Mucosa of stomach (tissue), 1 donor: ENCODE results near the gene TMEM260.
"Not testable (repeated sequence)": the region's sequence is repeated elsewhere in the genome, so short reads cannot be mapped to it uniquely, and the experiment has no call there.

Source experiments
- H3K27me3 ChIP-seq: one replicate; pipeline ENCODE4 v1.7.0; 2013; ENCODE audit warnings: mild to moderate bottlenecking, low read length; ENCODE audit not compliant: control insufficient read depth, insufficient read depth
- H3K36me3 ChIP-seq: one replicate; pipeline ENCODE4 v1.7.0; 2013; ENCODE audit warnings: low read length; ENCODE audit not compliant: control insufficient read depth, insufficient read depth
- H3K4me1 ChIP-seq: one replicate; pipeline ENCODE4 v1.7.0; 2013; ENCODE audit warnings: mild to moderate bottlenecking, low read length; ENCODE audit not compliant: control insufficient read depth, insufficient read depth
- H3K4me3 ChIP-seq: one replicate; pipeline ENCODE4 v1.7.0; 2013; ENCODE audit warnings: low read length
- H3K9ac ChIP-seq: one replicate; pipeline ENCODE4 v1.7.0; 2013; ENCODE audit warnings: mild to moderate bottlenecking, low read length, moderate library complexity
- H3K9me3 ChIP-seq: one replicate; pipeline ENCODE4 v1.7.0; 2013; ENCODE audit warnings: mild to moderate bottlenecking, low read length, moderate library complexity; ENCODE audit not compliant: control insufficient read depth
- donor health status: Pancreatic carcinoma.

Gene TMEM260

DNA sequence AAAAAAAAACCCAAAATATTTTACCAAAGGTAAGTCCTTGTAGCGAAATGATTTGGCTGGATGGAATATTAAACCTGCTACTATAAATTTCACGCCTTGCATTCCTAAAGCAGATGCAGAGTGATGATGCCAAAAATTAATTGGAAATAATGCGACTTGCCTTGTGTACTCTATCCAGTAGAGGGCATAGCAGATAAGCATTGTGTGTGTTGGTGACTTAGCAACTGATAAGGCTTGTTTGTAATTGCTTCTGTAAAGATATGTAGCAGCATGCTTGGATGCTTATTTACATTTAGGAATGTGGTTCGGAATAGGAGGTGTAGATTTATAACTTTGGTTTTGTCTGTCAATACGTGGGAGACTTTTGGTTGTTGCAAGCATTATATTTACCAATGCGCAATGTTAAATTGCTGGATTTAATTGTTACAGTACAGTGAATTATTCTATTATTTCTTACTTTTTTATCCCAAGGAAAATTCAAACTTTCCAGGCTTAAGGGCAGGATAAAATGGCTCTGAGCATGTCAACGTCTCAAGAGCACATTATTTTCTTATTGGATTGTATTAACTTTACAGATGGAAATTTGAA, 80.5 kb downstream of the TMEM260 start:
- Histone ChIP-seq H3K4me1 (peaks cover 3% of the 10 kb centered on the region), H3K4me3 (no peak overlapping the region), H3K9me3 (no peaks in the 10 kb centered on the region), H3K27me3 (peaks cover 8% of the 10 kb centered on the region), H3K36me3 (no peaks in the 10 kb centered on the region), H3K9ac (no peak overlapping the region)

DNA sequence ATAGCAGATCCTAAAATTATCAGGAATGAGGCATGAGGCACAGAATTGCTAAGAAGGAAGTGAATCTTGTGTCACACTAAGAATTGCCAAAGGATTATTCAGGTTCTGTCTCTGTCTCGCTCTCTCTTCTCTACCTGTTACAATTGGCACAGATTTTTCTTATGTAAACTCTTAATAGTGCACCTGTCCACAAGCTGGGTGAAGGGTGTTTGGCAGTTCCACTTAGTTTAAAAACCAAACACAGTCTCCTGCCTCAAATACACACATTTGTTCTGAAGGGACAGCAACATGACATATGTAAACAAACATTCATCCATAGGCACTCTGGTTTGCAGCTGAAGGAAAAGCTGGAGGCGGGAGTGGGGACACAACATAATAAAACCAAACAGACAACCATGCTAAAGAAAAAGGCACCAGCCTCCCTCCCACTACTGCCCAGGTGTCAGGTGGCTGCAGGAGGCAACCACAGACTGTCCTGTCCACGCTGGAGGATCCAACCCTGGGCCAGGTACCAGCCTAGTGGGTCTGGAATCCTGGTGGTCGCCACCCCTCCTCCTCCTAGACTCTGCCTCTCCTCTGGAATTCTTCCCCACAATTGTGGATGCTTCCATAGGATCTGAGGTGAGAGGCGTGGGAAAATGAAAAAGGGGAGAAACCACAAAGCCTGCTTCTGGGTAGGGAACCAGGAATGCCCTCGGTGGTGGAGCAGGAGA, 81.2 kb downstream of the TMEM260 start:
- Histone ChIP-seq H3K36me3 (no peaks in the 10 kb centered on the region), H3K4me3 (no peak overlapping the region), H3K9ac (no peak overlapping the region), H3K4me1 (peaks cover 3% of the 10 kb centered on the region), H3K27me3 (peaks cover 8% of the 10 kb centered on the region), H3K9me3 (no peaks in the 10 kb centered on the region)

DNA sequence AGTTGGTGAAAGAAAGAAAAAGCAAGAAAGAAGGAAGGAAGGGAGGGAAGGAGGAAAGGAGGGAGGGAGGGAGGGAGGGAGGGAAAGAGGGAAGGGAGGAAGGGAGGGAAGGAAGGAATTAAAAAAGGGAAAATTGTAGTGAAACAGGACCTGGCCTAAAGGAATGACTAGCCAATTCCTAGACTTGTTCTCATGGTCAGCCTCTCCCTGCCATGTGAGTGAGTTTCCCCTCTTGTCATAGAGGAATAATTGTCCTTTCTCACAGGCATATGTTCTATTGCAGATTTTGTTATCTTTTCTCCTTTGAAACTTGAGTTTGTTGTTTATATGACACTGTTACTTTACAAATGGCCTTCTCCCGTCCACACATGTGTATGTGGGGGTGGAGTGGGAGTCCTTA, 81.9 kb downstream of the TMEM260 start:
- H3K27me3 ChIP-seq = peaks cover 8% of the 10 kb centered on the region
- no peaks in the 10 kb centered on the region for H3K9me3 ChIP-seq
- no peak overlapping the region for H3K4me3 ChIP-seq
- H3K9ac ChIP-seq = no peak overlapping the region
- H3K4me1 ChIP-seq = peaks cover 3% of the 10 kb centered on the region
- H3K36me3 ChIP-seq = no peaks in the 10 kb centered on the region

DNA sequence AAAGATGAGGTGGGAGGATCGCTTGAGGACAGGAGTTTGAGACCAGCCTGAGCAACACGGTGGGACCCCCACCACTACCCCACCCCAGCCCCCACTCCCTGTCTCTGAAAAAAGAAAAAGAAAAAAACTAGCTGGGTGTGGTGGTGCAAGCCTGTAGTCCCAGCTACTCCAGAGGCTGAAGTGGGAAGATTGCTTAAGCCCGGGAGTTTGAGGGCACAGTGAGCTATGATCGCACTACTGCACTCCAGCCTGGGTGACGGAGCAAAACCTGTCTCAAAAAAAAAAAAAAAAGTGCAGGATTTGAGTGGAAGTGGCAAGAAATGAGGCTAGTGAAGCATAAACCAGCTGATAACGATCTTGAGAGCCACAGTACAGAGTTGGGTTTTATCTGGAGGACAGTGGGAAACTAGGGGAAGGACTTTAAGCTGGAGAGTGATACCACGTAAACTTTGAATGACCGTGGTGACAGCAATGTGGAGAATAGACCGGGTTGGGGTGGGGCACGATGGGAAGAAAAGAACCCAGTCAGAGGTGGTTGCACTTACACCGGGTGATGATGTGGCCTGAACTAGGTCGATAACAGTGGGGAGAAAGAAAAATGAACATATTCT, 85.3 kb downstream of the TMEM260 start:
- Histone ChIP-seq H3K9me3 (no peaks in the 10 kb centered on the region), H3K9ac (no peak overlapping the region), H3K4me1 (peaks cover 3% of the 10 kb centered on the region), H3K4me3 (no peak overlapping the region), H3K27me3 (no peaks in the 10 kb centered on the region), H3K36me3 (no peaks in the 10 kb centered on the region)

DNA sequence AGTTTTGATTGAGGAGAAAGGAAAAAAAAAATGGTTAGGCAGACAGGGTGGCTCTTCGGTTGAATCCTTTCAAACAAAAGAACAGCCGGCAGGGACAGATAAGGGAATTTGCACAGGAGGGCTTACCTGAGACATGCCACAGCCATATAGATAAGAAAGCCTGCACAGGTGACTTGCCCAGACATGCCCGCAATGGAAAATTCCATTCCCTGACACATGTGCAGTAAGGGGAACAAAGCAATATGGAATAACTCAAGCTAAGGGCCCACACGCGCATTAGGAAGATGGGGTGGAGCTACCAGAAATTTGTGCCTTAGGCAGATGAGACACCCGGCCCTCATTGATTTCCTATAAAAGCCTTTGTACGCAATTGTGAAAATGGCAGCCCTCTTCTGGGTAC, 86.7 kb downstream of the TMEM260 start:
- no peak overlapping the region for H3K9ac ChIP-seq
- no peaks in the 10 kb centered on the region for H3K4me1 ChIP-seq
- H3K27me3 ChIP-seq = no peaks in the 10 kb centered on the region
- no peaks in the 10 kb centered on the region for H3K36me3 ChIP-seq
- H3K9me3 ChIP-seq = no peaks in the 10 kb centered on the region
- H3K4me3 ChIP-seq = no peak overlapping the region

DNA sequence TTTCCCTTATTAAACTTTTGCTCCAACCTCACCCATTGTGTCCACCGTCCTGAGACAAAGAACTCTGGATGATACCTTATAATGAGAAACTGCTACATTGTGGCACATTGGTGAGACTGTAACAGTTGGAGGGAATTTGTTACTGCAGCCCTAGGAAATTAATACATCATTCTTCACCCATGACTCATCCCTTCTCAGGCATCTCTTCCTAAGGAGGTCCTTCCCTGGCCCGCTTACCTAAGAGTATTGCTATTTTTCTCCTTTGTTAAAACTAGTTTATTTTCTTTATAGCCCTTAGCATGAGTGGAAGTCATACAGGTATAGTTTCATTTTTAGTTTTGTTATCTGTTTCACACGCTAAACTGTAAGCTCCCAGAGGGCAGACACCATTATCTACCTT, 87.1 kb downstream of the TMEM260 start:
- no peak overlapping the region for H3K9ac ChIP-seq
- no peak overlapping the region for H3K4me3 ChIP-seq
- no peaks in the 10 kb centered on the region for H3K27me3 ChIP-seq
- no peaks in the 10 kb centered on the region for H3K9me3 ChIP-seq
- H3K36me3 ChIP-seq = no peaks in the 10 kb centered on the region
- no peaks in the 10 kb centered on the region for H3K4me1 ChIP-seq

DNA sequence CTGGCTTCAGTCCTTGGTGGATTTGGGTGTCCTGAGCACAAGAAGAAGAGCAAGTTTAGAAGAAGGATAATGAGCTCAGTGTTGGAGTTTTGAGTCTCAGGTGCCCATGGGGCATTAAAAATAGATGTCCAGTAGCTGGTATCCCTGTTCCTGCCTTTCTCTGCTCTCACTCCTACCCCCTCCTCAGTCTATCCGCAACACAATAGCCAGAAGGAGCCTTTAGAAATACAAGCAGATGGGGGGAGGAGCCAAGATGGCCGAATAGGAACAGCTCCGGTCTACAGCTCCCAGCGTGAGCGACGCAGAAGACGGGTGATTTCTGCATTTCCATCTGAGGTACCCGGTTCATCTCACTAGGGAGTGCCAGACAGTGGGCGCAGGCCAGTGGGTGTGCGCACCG, 87.7 kb downstream of the TMEM260 start:
- not testable (repeated sequence) for H3K9me3 ChIP-seq, H3K36me3 ChIP-seq, H3K4me1 ChIP-seq, H3K27me3 ChIP-seq, H3K4me3 ChIP-seq, H3K9ac ChIP-seq

DNA sequence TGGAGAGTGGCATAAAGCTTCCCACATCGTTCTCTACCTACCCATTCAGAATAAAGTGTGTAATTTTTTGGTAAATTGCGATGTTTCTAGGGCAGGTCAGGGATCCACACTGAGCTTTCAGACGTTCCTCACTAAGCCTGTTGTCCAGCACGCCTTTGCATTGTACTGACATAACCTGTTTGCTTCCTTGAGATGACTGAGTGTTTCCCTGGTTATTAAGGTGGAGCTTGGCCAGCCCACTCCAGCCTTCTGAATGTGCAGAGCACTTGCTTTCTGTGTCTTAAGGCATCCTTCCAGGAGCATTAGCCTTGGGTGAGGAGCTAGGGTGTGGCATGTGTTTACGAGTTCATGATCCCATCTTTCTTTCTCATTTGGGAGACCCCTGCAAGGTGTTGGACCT, 96.4 kb downstream of the TMEM260 start:
- Histone ChIP-seq H3K4me3 (no peak overlapping the region), H3K27me3 (no peaks in the 10 kb centered on the region), H3K4me1 (no peaks in the 10 kb centered on the region), H3K9ac (no peak overlapping the region), H3K9me3 (no peaks in the 10 kb centered on the region), H3K36me3 (no peaks in the 10 kb centered on the region)

DNA sequence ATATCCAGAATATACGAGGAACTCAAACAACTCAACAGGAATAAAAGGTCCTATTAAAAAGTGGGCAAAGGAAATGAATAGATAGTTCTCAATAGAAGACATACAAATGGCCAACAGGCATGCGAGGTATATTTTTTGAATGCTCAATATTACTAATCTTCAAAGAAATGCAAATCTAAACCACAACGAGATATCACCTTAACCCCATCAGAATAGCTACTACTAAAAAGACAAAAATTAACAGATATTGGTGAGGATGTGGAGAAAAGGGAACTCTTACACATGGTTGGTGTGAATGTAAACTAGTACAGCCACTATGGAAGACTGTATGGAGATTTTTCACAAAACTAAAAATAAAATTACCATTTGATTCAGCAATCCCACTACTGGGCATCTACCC, 99.2 kb downstream of the TMEM260 start:
- Histone ChIP-seq H3K27me3 (no peaks in the 10 kb centered on the region), H3K9ac (no peak overlapping the region), H3K4me3 (no peak overlapping the region), H3K9me3 (no peaks in the 10 kb centered on the region), H3K4me1 (no peaks in the 10 kb centered on the region), H3K36me3 (no peaks in the 10 kb centered on the region)

DNA sequence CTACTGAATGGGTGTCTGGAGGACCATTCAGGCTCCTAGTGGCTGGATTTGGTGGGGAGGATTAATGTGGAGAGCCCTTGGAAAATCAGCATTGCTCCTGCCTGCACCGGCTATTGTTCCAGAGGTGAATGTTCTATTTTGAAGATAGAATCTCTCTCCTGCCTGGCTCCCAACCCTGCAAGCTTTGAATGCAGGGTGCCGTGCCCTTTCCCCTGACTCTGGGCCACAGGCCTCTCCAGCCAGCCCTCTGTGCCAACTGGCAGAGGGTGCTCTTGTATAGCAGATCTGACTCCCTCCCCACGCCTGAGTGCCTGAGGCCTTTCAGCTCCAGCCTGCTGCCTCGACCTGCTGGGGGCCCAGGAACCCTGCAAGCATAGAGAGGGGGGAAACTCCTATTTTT, 106.8 kb downstream of the TMEM260 start:
- H3K36me3 ChIP-seq = no peaks in the 10 kb centered on the region
- no peak overlapping the region for H3K4me3 ChIP-seq
- no peaks in the 10 kb centered on the region for H3K4me1 ChIP-seq
- H3K27me3 ChIP-seq = no peaks in the 10 kb centered on the region
- no peaks in the 10 kb centered on the region for H3K9me3 ChIP-seq
- H3K9ac ChIP-seq = no peak overlapping the region

DNA sequence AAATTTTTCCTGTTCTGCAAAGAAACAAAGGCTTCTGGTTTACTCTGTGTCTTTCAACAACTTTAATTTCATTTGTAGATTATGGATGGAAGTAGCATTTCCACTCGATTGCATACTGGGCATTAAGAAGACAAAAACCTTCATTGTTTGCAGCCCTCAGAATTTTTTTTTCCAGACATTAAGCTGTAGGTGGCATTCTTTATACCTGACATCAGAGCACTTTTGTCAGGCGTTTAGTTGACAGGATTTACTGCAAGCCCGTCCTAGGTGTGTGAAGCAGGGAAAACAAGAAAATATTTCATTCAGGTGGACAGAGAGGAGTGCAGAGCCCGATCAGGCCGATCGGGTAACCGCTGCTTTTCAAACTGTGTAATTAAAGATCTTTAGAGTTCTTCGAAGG, 107.5 kb downstream of the TMEM260 start:
- H3K9me3 ChIP-seq = no peaks in the 10 kb centered on the region

DNA sequence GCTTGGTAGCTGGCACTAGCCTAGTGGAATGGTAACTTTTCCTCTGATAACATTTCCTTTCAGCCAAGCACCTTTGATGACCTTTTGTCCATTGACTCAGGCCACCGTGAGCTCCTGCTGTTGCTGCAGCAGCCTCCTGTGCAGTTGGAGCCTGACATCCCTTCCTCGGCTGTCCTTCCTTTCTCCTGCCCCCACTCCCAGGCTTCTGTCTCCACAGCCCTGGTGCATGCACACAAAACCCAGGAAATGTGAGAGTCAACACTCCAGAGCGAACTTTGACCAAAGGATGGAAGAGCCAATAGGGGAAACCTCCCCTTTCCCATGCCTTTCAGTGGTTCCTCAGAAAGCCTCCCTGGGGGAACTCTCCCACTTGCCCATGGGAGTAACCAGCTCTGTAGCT, 115.0 kb downstream of the TMEM260 start:
- Histone ChIP-seq H3K36me3 (no peaks in the 10 kb centered on the region), H3K9ac (no peak overlapping the region), H3K9me3 (no peaks in the 10 kb centered on the region), H3K4me1 (no peaks in the 10 kb centered on the region), H3K4me3 (no peak overlapping the region), H3K27me3 (peaks cover 3% of the 10 kb centered on the region)

More for the DNA sequence above, 107.5 kb downstream of the TMEM260 start:
- H3K9ac ChIP-seq = no peak overlapping the region
- H3K4me3 ChIP-seq = no peak overlapping the region
- no peaks in the 10 kb centered on the region for H3K27me3 ChIP-seq
- no peaks in the 10 kb centered on the region for H3K4me1 ChIP-seq
- H3K36me3 ChIP-seq = no peaks in the 10 kb centered on the region
